Measurements from ENCODE around the gene ATP1A4.

DNA sequence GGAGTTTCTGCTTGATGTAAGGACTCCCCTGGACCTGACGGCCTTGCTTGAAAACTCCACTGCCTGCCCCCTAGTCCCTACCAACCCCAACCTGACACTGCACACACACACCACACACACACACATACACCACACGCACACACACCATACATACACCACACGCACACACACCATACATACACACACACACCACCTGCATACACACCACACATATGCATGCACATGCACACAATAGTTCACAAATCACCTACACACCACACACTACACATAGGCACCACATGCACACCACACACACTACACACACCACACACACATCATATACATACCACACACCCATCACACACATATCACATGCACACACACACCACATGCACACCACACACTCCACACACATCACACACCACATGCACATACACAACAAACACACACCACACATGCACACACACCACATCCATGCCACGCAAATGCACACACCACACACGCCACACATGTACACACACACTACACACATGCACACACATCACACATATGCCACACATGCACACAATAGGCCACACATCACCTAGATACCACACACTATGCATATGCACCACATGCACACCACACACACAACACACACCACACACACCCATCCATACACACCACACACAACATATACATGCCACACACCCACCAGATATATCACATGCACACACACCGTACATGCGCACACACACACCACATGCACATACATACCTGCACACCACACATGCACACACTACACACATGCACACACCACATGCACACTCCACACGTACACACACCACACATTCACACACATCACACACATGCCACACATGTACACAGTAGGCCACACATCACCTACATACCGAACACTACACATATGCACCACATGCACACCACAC, 42.7 kb downstream of the ATP1A4 start:
- TF ChIP-seq POLR2AphosphoS5 (IDR thresholded peaks at IDR 0.05; ENCODE audit: low read depth, low read length) (no peak), JUND (IDR thresholded peaks at IDR 0.05; ENCODE audit: low read length) (no peak), HDAC6 (IDR thresholded peaks at IDR 0.05; ENCODE audit: low read depth, low read length) (no peak)
